AG04450 (cell line): ENCODE data around the gene GPR62. TPM values are rescaled to one million over a fixed set of nuclear protein-coding genes. Genes with fewer than 3 reads are reported as not detected.

Source experiments
- CTCF ChIA-PET: fragments of 300-600, 350-600 bp; formaldehyde crosslinking; extraction: SDS; loops from one replicate; lab custom pipeline; 2022; ENCODE audit warnings: antibody characterized with exemption, inconsistent platforms; lab: Charles Lee
- POLR2A ChIA-PET: fragments of 350-600 bp; formaldehyde crosslinking; extraction: SDS; loops from one replicate; lab custom pipeline; 2021; ENCODE audit warnings: antibody characterized with exemption, inconsistent platforms; lab: Yijun Ruan, JAX
- DNase-seq: peaks from one replicate; pipeline ENCODE4 v3.0.0-alpha.2; 2011; ENCODE audit warnings: low read depth, low spot score
- H3K27ac ChIP-seq: one replicate; pipeline ENCODE4 v1.5.1; 2012; ENCODE audit warnings: low read depth, low read length, control low read depth
- H3K27me3 ChIP-seq: one replicate; pipeline ENCODE4 v1.6.0; 2012; ENCODE audit warnings: low read length; ENCODE audit not compliant: control insufficient read depth, insufficient read depth
- H3K4me3 ChIP-seq: 2 replicates; pipeline ENCODE4 v1.5.1; 2011; ENCODE audit warnings: mild to moderate bottlenecking, low read depth, low read length, control low read depth
- H3K9me3 ChIP-seq: 2 replicates; pipeline ENCODE4 v1.5.1; 2012; ENCODE audit warnings: low read length; ENCODE audit not compliant: control insufficient read depth, insufficient read depth
- CTCF ChIP-seq: IDR thresholded peaks from 2 replicates; pipeline ENCODE4 v1.5.1; 2011; ENCODE audit warnings: low read depth, low read length, control low read depth, inconsistent platforms
- polyA plus RNA-seq: library from polyadenylated mRNA; depleted of rRNA; stranded (reverse); fragments of >200 nt; gene quantifications from 2 replicates; pipeline ENCODE4 v1.2.3, GENCODE V29; 2011

Gene GPR62
- polyA plus RNA-seq, 1 experiment, result not detected

- Histone ChIP-seq H3K4me3 (no peak overlapping the region), H3K27ac (no peak overlapping the region), H3K27me3 (peaks cover 5% of the 10 kb centered on the region), H3K9me3 (no peaks in the 10 kb centered on the region)
- no peak for DNase-seq
- ChIA-PET CTCF (interaction anchor here (0.7 to 7.4 kb wide), 22 partner anchors 8 to 336 kb away, joined by 3 to 142 read pairs (median 4); partner anchors contain the start of genes DUSP7, POC1A and RPL29), POLR2A (interaction anchor here (1.3 kb wide), 1 partner anchor 8 kb away, joined by 6 read pairs; the partner anchor contains the start of gene RPL29)
- TF ChIP-seq CTCF, result peak; percentile 74
Measured at GRCh38 chr3:52004163-52004787, 49.1 kb downstream of the GPR62 start.

GRCh38 chr3:52004906-52005395 lies 49.8 kb downstream of the GPR62 start:
- ChIA-PET POLR2A (interaction anchor here (1.0 to 1.3 kb wide), 2 partner anchors 9 to 52 kb away, joined by 3 to 6 read pairs; partner anchors contain the start of gene RPL29), CTCF (interaction anchor here (0.6 to 7.4 kb wide), 20 partner anchors 7 to 335 kb away, joined by 3 to 142 read pairs (median 4); partner anchors contain the start of genes DUSP7, POC1A and RPL29)
- H3K27ac ChIP-seq, result no peak overlapping the region
- DNase-seq, result no peak
- no peaks in the 10 kb centered on the region for H3K9me3 ChIP-seq
- H3K27me3 ChIP-seq, result peaks cover 3% of the 10 kb centered on the region
- H3K4me3 ChIP-seq, result no peak overlapping the region
- TF ChIP-seq CTCF, result no peak

GRCh38 chr3:52005571-52005986 lies 50.4 kb downstream of the GPR62 start:
- H3K4me3 ChIP-seq, result peak overlapping the region; percentile 27

DNA sequence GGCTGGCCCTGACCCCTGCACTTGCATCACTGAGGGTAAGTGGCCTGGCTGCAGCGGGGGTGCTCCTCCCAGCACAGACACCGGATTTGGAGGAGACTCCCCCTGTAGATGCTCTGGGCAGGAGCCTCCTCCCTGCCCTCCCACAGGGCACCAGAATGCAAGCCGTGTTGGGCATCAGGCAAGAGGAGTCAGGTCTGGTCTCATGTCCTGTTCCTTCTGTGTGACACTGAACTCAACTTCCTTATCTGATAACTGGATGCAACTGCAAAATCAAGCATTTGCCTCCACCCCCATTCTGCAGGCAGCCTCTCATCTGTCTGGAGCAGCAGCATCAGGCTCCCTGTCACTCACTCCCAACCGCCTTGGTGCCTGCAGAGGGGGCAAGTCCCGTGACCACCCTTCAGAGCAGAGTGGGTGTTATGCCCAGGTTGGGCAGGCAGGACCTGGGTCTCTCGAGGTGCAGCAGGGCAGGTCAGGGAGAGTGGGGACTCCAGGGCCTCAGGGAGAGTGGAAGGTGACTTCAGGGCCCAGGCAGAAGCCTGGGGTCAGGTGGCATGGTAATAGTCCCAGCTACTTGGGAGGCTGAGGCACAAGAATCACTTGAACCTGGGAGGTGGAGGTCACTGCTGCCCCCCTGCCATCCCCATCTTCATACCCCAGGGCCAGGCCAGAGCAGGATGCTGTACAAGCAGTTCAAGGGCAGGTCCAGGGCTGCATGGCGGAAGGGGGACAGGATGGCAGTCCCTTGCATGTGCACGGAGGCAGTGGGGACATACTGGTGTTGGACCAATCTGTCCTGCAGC lies 51.0 kb downstream of the GPR62 start:
- Histone ChIP-seq H3K9me3 (no peaks in the 10 kb centered on the region), H3K4me3 (peak overlapping the region; percentile 27), H3K27me3 (peaks cover 5% of the 10 kb centered on the region), H3K27ac (peak overlapping the region; percentile 39)
- no peak for TF ChIP-seq CTCF
- ChIA-PET CTCF (interaction anchor here (0.9 to 7.4 kb wide), 6 partner anchors 9 to 141 kb away, joined by 3 to 142 read pairs (median 12); no protein-coding TSS in a partner anchor), POLR2A (interaction anchor here (1.0 kb wide), 1 partner anchor 51 kb away, joined by 3 read pairs; no protein-coding TSS in a partner anchor)
- DNase-seq, result no peak

More at GRCh38 chr3:52005571-52005986, 50.4 kb downstream of the GPR62 start:
- no peaks in the 10 kb centered on the region for H3K9me3 ChIP-seq
- no peak for TF ChIP-seq CTCF
- peak overlapping the region; percentile 39 for H3K27ac ChIP-seq
- H3K27me3 ChIP-seq, result peaks cover 5% of the 10 kb centered on the region
- DNase-seq, result peak; percentile 42
- ChIA-PET POLR2A (interaction anchor here (1.0 kb wide), 1 partner anchor 51 kb away, joined by 3 read pairs; no protein-coding TSS in a partner anchor), CTCF (interaction anchor here (0.6 to 7.4 kb wide), 7 partner anchors 10 to 164 kb away, joined by 3 to 142 read pairs (median 8); no protein-coding TSS in a partner anchor)
